Sigmoid colon (tissue), 4 donors: ENCODE data around the gene HBS1L.

Experiments used
- CTCF ChIP-seq, 4 experiments: fragments of 450-650 bp in 3 of 4; fragments of 200-600 bp in 1 of 4; IDR thresholded peaks; one replicate each; pipeline ENCODE4 v1.5.1; 2016 to 2019; ENCODE audit warnings: antibody characterized with exemption in 4 of 4, mild to moderate bottlenecking in 3 of 4, moderate library complexity in 2 of 4
- POLR2A ChIP-seq, 2 donors: fragments of 450-650 bp; IDR thresholded peaks; one replicate each; pipeline ENCODE4 v1.6.1; 2016; ENCODE audit warnings: antibody characterized with exemption in 2 of 2, mild to moderate bottlenecking in 2 of 2, moderate library complexity in 2 of 2
- POLR2AphosphoS5 ChIP-seq, 4 donors: sonication (generic); formaldehyde crosslinking; IDR thresholded peaks; one replicate each; pipeline ENCODE4 v1.6.1; 2017; ENCODE audit warnings: antibody characterized with exemption in 4 of 4

- TF ChIP-seq CTCF (IDR thresholded peaks at IDR 0.05), result no peak
- no peak for TF ChIP-seq POLR2A (IDR thresholded peaks at IDR 0.05)
- no peak for TF ChIP-seq POLR2AphosphoS5 (IDR thresholded peaks at IDR 0.05)
Observed at GRCh38 chr6:134956032-134956431, 98.6 kb downstream of the HBS1L start.
